SU-DHL-6 (cell line): Measurements from ENCODE around the gene VEGFC.

Experiments used
- CTCF ChIP-seq: fragments of 200-600 bp; sonication (generic); IDR thresholded peaks from one replicate; pipeline ENCODE4 v1.5.1; 2017; ENCODE audit warnings: antibody characterized with exemption, mild to moderate bottlenecking, low read length, moderate library complexity; ENCODE audit not compliant: insufficient read depth, poor library complexity, severe bottlenecking
- EZH2phosphoT487 ChIP-seq: fragments of 200-600 bp; sonication (generic), shearing (Covaris generic); conservative IDR thresholded peaks from 2 replicates; pipeline ENCODE4 v1.6.1; 2018; ENCODE audit warnings: mild to moderate bottlenecking, antibody characterized with exemption, low read length, moderate library complexity, mixed read lengths

GRCh38 chr4:176664964-176665363, 127.8 kb downstream of the VEGFC start:
- TF ChIP-seq CTCF (no peak), EZH2phosphoT487 (no peak)
